Activated CD8-positive, alpha-beta memory T cell treated with anti-CD3 and anti-CD28 coated beads for 1 hour (primary cell): ENCODE measurements around the gene EIF4ENIF1.
"Not testable (repeated sequence)": the region's sequence is repeated elsewhere in the genome, so short reads cannot be mapped to it uniquely, and the experiment has no call there.

Experiments used
- DNase-seq, 2 donors: peaks; one replicate each; pipeline ENCODE4 v3.0.0-alpha.2; 2020; ENCODE audit warnings: low read depth in 1 of 2; ENCODE audit errors: extremely low read depth in 1 of 2

Gene EIF4ENIF1

GRCh38 chr22:31489632-31490495 is at the start of gene EIF4ENIF1:
EIF4ENIF1 (minus strand) TSS chr22:31489842; CDS start chr22:31488718, 1,124 bp downstream.
- peak; percentile 62 to 73 for DNase-seq

GRCh38 chr22:31538815-31539214 is 49.2 kb upstream of the EIF4ENIF1 start:
- no peak for DNase-seq

GRCh38 chr22:31537019-31537535 is 47.4 kb upstream of the EIF4ENIF1 start:
- DNase-seq: no peak

GRCh38 chr22:31533374-31533773 is 43.7 kb upstream of the EIF4ENIF1 start:
- DNase-seq: no peak

GRCh38 chr22:31532060-31532459 is 42.4 kb upstream of the EIF4ENIF1 start:
- DNase-seq: no peak

- DNase-seq: no peak
These were observed 41.2 kb upstream of the EIF4ENIF1 start for GRCh38 chr22:31530823-31531195.

- no peak for DNase-seq
These were observed 36.6 kb upstream of the EIF4ENIF1 start for GRCh38 chr22:31526270-31526669.

- DNase-seq: not testable (repeated sequence)
These were observed 34.5 kb upstream of the EIF4ENIF1 start for GRCh38 chr22:31524132-31524531.

- no peak for DNase-seq
These were observed 30.4 kb upstream of the EIF4ENIF1 start for GRCh38 chr22:31520051-31520450.

- DNase-seq: no peak
These were observed 19.6 kb upstream of the EIF4ENIF1 start for GRCh38 chr22:31509061-31509762.

GRCh38 chr22:31508536-31508935 is 18.9 kb upstream of the EIF4ENIF1 start:
- no peak for DNase-seq

- not testable (repeated sequence) for DNase-seq
These were observed 17.9 kb upstream of the EIF4ENIF1 start for GRCh38 chr22:31507517-31507916.

GRCh38 chr22:31504282-31504681 is 14.6 kb upstream of the EIF4ENIF1 start:
- no peak for DNase-seq

- DNase-seq: no peak
These were observed 13.7 kb upstream of the EIF4ENIF1 start for GRCh38 chr22:31503211-31503964.

- no peak for DNase-seq
These were observed 12.1 kb upstream of the EIF4ENIF1 start for GRCh38 chr22:31501738-31502137.

- DNase-seq: no peak
These were observed 7.7 kb upstream of the EIF4ENIF1 start for GRCh38 chr22:31497148-31497938.

- DNase-seq: peak in 1 of 2 donors; percentile 27
These were observed 7.1 kb upstream of the EIF4ENIF1 start for GRCh38 chr22:31496735-31497146.

GRCh38 chr22:31496007-31496734 is 6.5 kb upstream of the EIF4ENIF1 start, which contains the start of gene SFI1:
SFI1 (plus strand) TSS chr22:31496536; CDS start chr22:31508285, 11,749 bp downstream.
- DNase-seq: peak; percentile 90 to 94

GRCh38 chr22:31495343-31495742 is 5.7 kb upstream of the EIF4ENIF1 start:
- no peak for DNase-seq
